ENCODE results near the gene KNDC1. TPM values are rescaled to one million over a fixed set of nuclear protein-coding genes. Genes with fewer than 3 reads are reported as not detected.

The KNDC1 gene
- total RNA-seq, 6 experiments from 2014 or later: 0.54 to 11.6 (median 8.2) TPM

DNA sequence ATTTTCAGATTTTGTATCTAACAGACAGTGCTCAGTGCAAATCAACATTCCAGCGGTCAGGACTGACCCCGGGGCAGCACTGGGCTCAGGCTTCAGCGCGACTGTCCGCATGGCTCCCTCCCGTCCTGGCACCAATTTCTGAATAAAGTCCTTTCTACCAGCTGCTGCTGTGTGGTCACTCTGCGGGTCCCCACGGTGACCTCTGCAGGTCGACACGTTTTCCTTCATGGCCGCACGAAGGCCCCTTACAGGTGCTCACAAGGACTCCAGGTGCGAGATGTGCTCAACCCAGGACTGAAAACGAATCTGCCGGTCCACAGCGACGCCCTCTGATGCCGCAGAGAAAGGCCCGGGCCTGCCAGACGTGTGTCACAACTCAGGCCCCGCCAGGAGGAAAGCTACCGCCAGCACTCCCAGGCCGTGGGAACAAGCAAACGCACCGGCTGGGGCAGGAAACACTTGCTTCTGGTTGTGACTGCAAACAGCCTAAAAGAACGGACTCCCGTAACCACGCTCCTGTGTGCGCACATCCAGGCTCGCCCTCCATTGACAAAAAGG, 66.3 kb downstream of the KNDC1 start:
- TF ChIP-seq POLR2A (IDR thresholded peaks at IDR 0.05): no peak
- TF ChIP-seq, protein P1, sequence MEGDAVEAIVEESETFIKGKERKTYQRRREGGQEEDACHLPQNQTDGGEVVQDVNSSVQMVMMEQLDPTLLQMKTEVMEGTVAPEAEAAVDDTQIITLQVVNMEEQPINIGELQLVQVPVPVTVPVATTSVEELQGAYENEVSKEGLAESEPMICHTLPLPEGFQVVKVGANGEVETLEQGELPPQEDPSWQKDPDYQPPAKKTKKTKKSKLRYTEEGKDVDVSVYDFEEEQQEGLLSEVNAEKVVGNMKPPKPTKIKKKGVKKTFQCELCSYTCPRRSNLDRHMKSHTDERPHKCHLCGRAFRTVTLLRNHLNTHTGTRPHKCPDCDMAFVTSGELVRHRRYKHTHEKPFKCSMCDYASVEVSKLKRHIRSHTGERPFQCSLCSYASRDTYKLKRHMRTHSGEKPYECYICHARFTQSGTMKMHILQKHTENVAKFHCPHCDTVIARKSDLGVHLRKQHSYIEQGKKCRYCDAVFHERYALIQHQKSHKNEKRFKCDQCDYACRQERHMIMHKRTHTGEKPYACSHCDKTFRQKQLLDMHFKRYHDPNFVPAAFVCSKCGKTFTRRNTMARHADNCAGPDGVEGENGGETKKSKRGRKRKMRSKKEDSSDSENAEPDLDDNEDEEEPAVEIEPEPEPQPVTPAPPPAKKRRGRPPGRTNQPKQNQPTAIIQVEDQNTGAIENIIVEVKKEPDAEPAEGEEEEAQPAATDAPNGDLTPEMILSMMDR (IDR thresholded peaks at IDR 0.05): peak in 1 of 4 donors; percentile 16
- Histone ChIP-seq H3K27ac (no peak overlapping the region), H3K9me3 (no peaks in the 10 kb centered on the region), H3K27me3 (peaks cover 0 to 9% of the 10 kb centered on the region in 2 donors), H3K4me1 (no peaks in the 10 kb centered on the region), H3K4me3 (no peak overlapping the region), H3K36me3 (no peaks in the 10 kb centered on the region)
- ATAC-seq: peak; percentile 42 to 57 (median 54)
- intact Hi-C loops (cut with DNase I): no loop called here
- DNase-seq: no peak
- WGBS (ENCODE audit: insufficient coverage, low coverage, low lambda C conversion rate, missing lambda C conversion rate): 50% methylated on average over 9 of the region's 30 CpGs

DNA sequence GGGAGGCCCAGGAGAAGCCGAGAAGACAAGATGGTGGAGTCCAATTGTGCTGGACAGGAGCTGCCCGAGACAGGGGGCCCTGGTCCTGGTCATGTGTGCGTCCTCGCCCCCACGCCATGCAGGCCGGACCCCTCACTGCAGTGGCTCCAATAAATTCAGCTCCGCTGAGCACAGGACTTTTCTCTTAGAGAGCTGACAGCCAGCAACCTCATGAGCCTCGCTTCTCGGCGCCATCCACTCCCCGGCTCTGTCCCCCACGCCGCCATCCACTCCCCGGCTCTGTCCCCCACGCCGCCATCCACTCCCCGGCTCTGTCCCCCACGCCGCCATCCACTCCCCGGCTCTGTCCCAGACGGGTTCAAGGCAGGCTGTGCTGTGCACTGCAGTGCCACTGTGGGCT, 67.2 kb downstream of the KNDC1 start:
- no peak for DNase-seq
- H3K4me1 ChIP-seq: no peaks in the 10 kb centered on the region
- intact Hi-C loops (cut with DNase I): no loop called here
- peak in 1 of 4 donors; percentile 10 for ATAC-seq
- TF ChIP-seq POLR2A (IDR thresholded peaks at IDR 0.05): no peak
- TF ChIP-seq, protein P1 (IDR thresholded peaks at IDR 0.05): no peak
- no peaks in the 10 kb centered on the region for H3K9me3 ChIP-seq
- no peaks in the 10 kb centered on the region for H3K36me3 ChIP-seq
- no peak overlapping the region for H3K27ac ChIP-seq
- 70% methylated on average over 9 of the region's 21 CpGs for WGBS (ENCODE audit: insufficient coverage, low coverage, low lambda C conversion rate, missing lambda C conversion rate)
- H3K4me3 ChIP-seq: no peak overlapping the region
- H3K27me3 ChIP-seq: peaks cover 0 to 9% of the 10 kb centered on the region in 2 donors

DNA sequence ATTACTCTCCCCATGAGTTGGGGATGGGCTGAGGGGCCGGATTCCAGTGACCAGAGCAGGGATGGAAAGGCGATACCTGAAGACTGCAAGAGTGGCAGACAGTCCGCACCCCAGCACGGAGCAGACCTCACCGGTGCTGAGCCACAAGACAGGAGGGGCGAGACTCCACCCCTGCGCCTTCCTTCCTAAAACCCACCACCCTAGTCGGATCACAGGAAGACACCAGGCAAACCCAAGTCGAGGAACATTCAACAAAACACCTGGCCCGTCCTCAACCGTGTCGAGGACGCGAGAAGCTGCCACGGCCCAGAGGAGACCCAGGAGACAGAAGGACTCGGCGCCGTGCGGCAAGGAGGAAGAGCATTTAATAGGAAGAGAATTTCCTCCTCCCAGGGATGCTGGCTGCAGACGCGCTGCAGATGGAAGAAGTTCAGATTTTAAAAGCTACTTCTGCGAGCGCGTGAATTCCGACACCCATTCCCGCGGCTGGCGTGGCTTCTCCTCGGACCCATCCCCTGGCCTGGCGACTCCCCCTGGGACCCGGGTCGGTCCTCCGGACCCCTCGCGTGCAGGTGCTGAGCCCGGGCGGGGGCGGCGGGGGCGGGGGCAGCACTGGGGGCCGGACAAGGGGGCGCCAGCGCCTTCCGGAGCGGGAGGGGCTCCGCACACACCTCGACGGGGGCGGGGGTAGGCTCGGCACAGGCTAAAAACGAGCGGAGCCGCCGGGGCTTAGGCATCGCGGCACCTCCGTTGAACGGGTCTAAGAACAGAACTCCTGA, 69.4 kb downstream of the KNDC1 start:
- no peak overlapping the region for H3K27ac ChIP-seq
- H3K27me3 ChIP-seq: peaks cover 0 to 9% of the 10 kb centered on the region in 2 donors
- WGBS (ENCODE audit: insufficient coverage, low coverage, low lambda C conversion rate, missing lambda C conversion rate): 13% methylated on average over 8 of the region's 58 CpGs
- no peaks in the 10 kb centered on the region for H3K36me3 ChIP-seq
- no peaks in the 10 kb centered on the region for H3K9me3 ChIP-seq
- no peaks in the 10 kb centered on the region for H3K4me1 ChIP-seq
- H3K4me3 ChIP-seq: no peak overlapping the region
- ATAC-seq (no peak), DNase-seq (no peak)
- TF ChIP-seq POLR2A (IDR thresholded peaks at IDR 0.05): no peak
- TF ChIP-seq, protein P1 (IDR thresholded peaks at IDR 0.05): no peak
- intact Hi-C loops (cut with DNase I): no loop called here

DNA sequence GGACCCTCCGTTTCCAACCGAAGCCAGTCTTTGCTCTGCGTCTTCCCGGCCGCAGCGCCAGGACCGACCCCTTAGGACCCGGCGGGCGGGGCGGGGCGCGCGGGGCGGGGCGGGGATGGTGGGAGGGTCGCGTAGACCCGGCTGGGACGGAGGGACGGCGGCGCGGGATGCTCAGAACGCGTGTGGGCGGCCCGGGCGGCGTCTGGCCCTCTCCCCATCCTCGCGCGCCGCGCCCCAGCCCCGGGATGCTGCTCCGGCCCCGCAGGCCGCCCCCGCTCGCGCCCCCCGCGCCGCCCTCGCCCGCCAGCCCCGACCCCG, 70.0 kb downstream of the KNDC1 start, which contains the start of gene UTF1:
Gene UTF1, plus strand, starts transcription at position 174 of the 318 bp plus-strand sequence. Its CDS starts 72 bp downstream, at position 246.
- Histone ChIP-seq H3K27me3 (peaks cover 0 to 9% of the 10 kb centered on the region in 2 donors), H3K36me3 (no peaks in the 10 kb centered on the region), H3K27ac (no peak within 1 kb of the TSS), H3K9me3 (no peaks in the 10 kb centered on the region), H3K4me3 (no peak within 1 kb of the TSS), H3K4me1 (no peaks in the 10 kb centered on the region)
- 0% methylated on average over 1 of the region's 49 CpGs for WGBS (ENCODE audit: insufficient coverage, low coverage, low lambda C conversion rate, missing lambda C conversion rate)
- TF ChIP-seq, protein P1 (IDR thresholded peaks at IDR 0.05): no peak
- TF ChIP-seq POLR2A (IDR thresholded peaks at IDR 0.05): no peak
- intact Hi-C loops (cut with DNase I): no loop called here
- DNase-seq: no peak
- no peak for ATAC-seq

All from right lobe of liver (tissue), 6 donors.